Stromal cell of bone marrow (primary cell): Measurements from ENCODE around the gene GPD1L.
"Not testable (repeated sequence)": the region's sequence is repeated elsewhere in the genome, so short reads cannot be mapped to it uniquely, and the experiment has no call there.

Experiments
- DNase-seq: peaks from one replicate; pipeline ENCODE4 v3.0.0-alpha.2; 2012; ENCODE audit warnings: low read depth

Gene GPD1L

GRCh38 chr3:32105291-32106131 is 909 bp upstream of the GPD1L start:
- no peak for DNase-seq

GRCh38 chr3:32106929-32107362 is 526 bp downstream of the GPD1L start:
- DNase-seq, result no peak

GRCh38 chr3:32108224-32108623 is 1.8 kb downstream of the GPD1L start:
- not testable (repeated sequence) for DNase-seq

GRCh38 chr3:32109256-32109655 is 2.8 kb downstream of the GPD1L start:
- peak; percentile 77 for DNase-seq

- DNase-seq, result no peak
Measured at GRCh38 chr3:32110233-32110760, 3.9 kb downstream of the GPD1L start.

- DNase-seq, result no peak
Measured at GRCh38 chr3:32111560-32111959, 5.1 kb downstream of the GPD1L start.

- no peak for DNase-seq
Measured at GRCh38 chr3:32113566-32113965, 7.1 kb downstream of the GPD1L start.

GRCh38 chr3:32113981-32114545 is 7.6 kb downstream of the GPD1L start:
- no peak for DNase-seq

GRCh38 chr3:32114546-32115386 is 8.3 kb downstream of the GPD1L start:
- not testable (repeated sequence) for DNase-seq

GRCh38 chr3:32117320-32117719 is 10.9 kb downstream of the GPD1L start:
- DNase-seq, result no peak

GRCh38 chr3:32118215-32118614 is 11.8 kb downstream of the GPD1L start:
- no peak for DNase-seq

- DNase-seq, result no peak
Measured at GRCh38 chr3:32120471-32120870, 14.1 kb downstream of the GPD1L start.

GRCh38 chr3:32121137-32121536 is 14.7 kb downstream of the GPD1L start:
- DNase-seq, result no peak

- DNase-seq, result no peak
Measured at GRCh38 chr3:32123620-32124019, 17.2 kb downstream of the GPD1L start.

- DNase-seq, result no peak
Measured at GRCh38 chr3:32125012-32125411, 18.6 kb downstream of the GPD1L start.

- DNase-seq, result no peak
Measured at GRCh38 chr3:32126305-32127015, 20.0 kb downstream of the GPD1L start.

- no peak for DNase-seq
Measured at GRCh38 chr3:32127219-32127826, 20.9 kb downstream of the GPD1L start.

- DNase-seq, result no peak
Measured at GRCh38 chr3:32128936-32129335, 22.5 kb downstream of the GPD1L start.

GRCh38 chr3:32129832-32130231 is 23.4 kb downstream of the GPD1L start:
- DNase-seq, result no peak

GRCh38 chr3:32132121-32132520 is 25.7 kb downstream of the GPD1L start:
- DNase-seq, result no peak

- no peak for DNase-seq
Measured at GRCh38 chr3:32132706-32133105, 26.3 kb downstream of the GPD1L start.
